BLaER1 treated with 17β-estradiol and CSF1 and Interleukin-3, amounts not matched to agents 10 nM and 100 nM (cell line): ENCODE data around the gene MTR.
"Not testable (repeated sequence)": the region's sequence is repeated elsewhere in the genome, so short reads cannot be mapped to it uniquely, and the experiment has no call there.

ENCODE experiments used
- H3K27ac ChIP-seq, 11 experiments: shearing (Covaris generic); formaldehyde crosslinking; 2 replicates each; pipeline ENCODE4 v1.8.1; 2022
- H3K27me3 ChIP-seq, 11 experiments: shearing (Covaris generic); formaldehyde crosslinking; 2 replicates each; pipeline ENCODE4 v1.8.1; 2022
- H3K36me3 ChIP-seq, 11 experiments: shearing (Covaris generic); formaldehyde crosslinking; 2 replicates each; pipeline ENCODE4 v1.8.1; 2022
- H3K4me1 ChIP-seq, 10 experiments: shearing (Covaris generic); formaldehyde crosslinking; 2 replicates each; pipeline ENCODE4 v1.8.1; 2022
- H3K4me2 ChIP-seq, 11 experiments: shearing (Covaris generic); formaldehyde crosslinking; 2 replicates each; pipeline ENCODE4 v1.8.1; 2022
- H3K4me3 ChIP-seq, 10 experiments: shearing (Covaris generic); formaldehyde crosslinking; 2 replicates each; pipeline ENCODE4 v1.8.1; 2022
- H3K9ac ChIP-seq, 11 experiments: shearing (Covaris generic); formaldehyde crosslinking; 2 replicates each; pipeline ENCODE4 v1.8.1; 2022
- H3K9me3 ChIP-seq, 11 experiments: shearing (Covaris generic); formaldehyde crosslinking; replicated peaks in 1 of 11; 2 replicates each; pipeline ENCODE4 v1.8.1; 2022
- H4K20me1 ChIP-seq, 11 experiments: shearing (Covaris generic); formaldehyde crosslinking; 2 replicates each; pipeline ENCODE4 v1.8.1; 2022
- Cebpa-rat ChIP-seq, 11 experiments: shearing (Covaris generic); IDR thresholded peaks; 2 replicates each; pipeline ENCODE4 v1.8.1; 2022

MTR gene

GRCh38 chr1:236908669-236909068 lies 113.6 kb downstream of the MTR start:
- Histone ChIP-seq H3K27ac (no peak overlapping the region), H3K9ac (no peak overlapping the region), H3K36me3 (no peaks in the 10 kb centered on the region; a peak in 4 of 22 replicates), H3K4me2 (no peak overlapping the region), H3K4me1 (peaks cover 0 to 14% (median 4%) of the 10 kb centered on the region in 10 experiments; a peak in 7 of 20 replicates), H4K20me1 (no peaks in the 10 kb centered on the region), H3K9me3 (peaks cover 0 to 3% (median 0%) of the 10 kb centered on the region in 11 experiments; a peak in 2 of 22 replicates), H3K27me3 (no peaks in the 10 kb centered on the region), H3K4me3 (no peak overlapping the region)
- TF ChIP-seq Cebpa-rat (IDR thresholded peaks at IDR 0.05): no peak

- not testable (repeated sequence) for H3K4me3 ChIP-seq, H3K36me3 ChIP-seq, H4K20me1 ChIP-seq, H3K27ac ChIP-seq, H3K4me1 ChIP-seq, H3K27me3 ChIP-seq, H3K4me2 ChIP-seq, H3K9ac ChIP-seq
- peaks cover 2 to 11% (median 8%) of the 10 kb centered on the region in 11 experiments for H3K9me3 ChIP-seq
Measured at GRCh38 chr1:236911047-236911446, 116.0 kb downstream of the MTR start.

- Histone ChIP-seq H3K36me3 (peaks cover 0 to 16% (median 9%) of the 10 kb centered on the region in 11 experiments; a peak in 8 of 22 replicates), H3K9me3 (peaks cover 27 to 35% (median 32%) of the 10 kb centered on the region in 11 experiments), H4K20me1 (no peaks in the 10 kb centered on the region), H3K9ac (no peak overlapping the region), H3K27me3 (no peaks in the 10 kb centered on the region), H3K4me1 (no peaks in the 10 kb centered on the region), H3K27ac (no peak overlapping the region), H3K4me3 (no peak overlapping the region), H3K4me2 (no peak overlapping the region)
- TF ChIP-seq Cebpa-rat (IDR thresholded peaks at IDR 0.05): no peak
Measured at GRCh38 chr1:236913371-236914037, 118.4 kb downstream of the MTR start.

GRCh38 chr1:236914375-236914774 lies 119.3 kb downstream of the MTR start:
- TF ChIP-seq Cebpa-rat (IDR thresholded peaks at IDR 0.05): no peak
- Histone ChIP-seq H3K36me3 (peaks cover 0 to 17% (median 11%) of the 10 kb centered on the region in 11 experiments; a peak in 12 of 22 replicates), H3K9me3 (peaks cover 29 to 41% (median 37%) of the 10 kb centered on the region in 11 experiments), H3K4me2 (no peak overlapping the region), H3K27me3 (no peaks in the 10 kb centered on the region), H3K9ac (no peak overlapping the region), H3K4me3 (no peak overlapping the region), H3K4me1 (no peaks in the 10 kb centered on the region), H3K27ac (no peak overlapping the region), H4K20me1 (no peaks in the 10 kb centered on the region)

- Histone ChIP-seq H3K27me3 (no peaks in the 10 kb centered on the region), H3K27ac (no peak overlapping the region)
Measured at GRCh38 chr1:236916131-236916800, 121.2 kb downstream of the MTR start.

GRCh38 chr1:236917448-236917847 lies 122.4 kb downstream of the MTR start:
- TF ChIP-seq Cebpa-rat (IDR thresholded peaks at IDR 0.05): no peak
- Histone ChIP-seq H3K4me1 (no peaks in the 10 kb centered on the region), H3K4me2 (no peak overlapping the region)

More at GRCh38 chr1:236916131-236916800, 121.2 kb downstream of the MTR start:
- TF ChIP-seq Cebpa-rat (IDR thresholded peaks at IDR 0.05): no peak
- Histone ChIP-seq H3K4me2 (no peak overlapping the region), H3K4me1 (no peaks in the 10 kb centered on the region), H4K20me1 (no peaks in the 10 kb centered on the region), H3K36me3 (peaks cover 0 to 17% (median 12%) of the 10 kb centered on the region in 11 experiments; a peak in 13 of 22 replicates), H3K4me3 (no peak overlapping the region), H3K9ac (no peak overlapping the region), H3K9me3 (peaks cover 29 to 49% (median 40%) of the 10 kb centered on the region in 11 experiments)

GRCh38 chr1:236920286-236920894 lies 125.3 kb downstream of the MTR start:
- H4K20me1 ChIP-seq: no peaks in the 10 kb centered on the region
- no peak overlapping the region for H3K4me3 ChIP-seq
- H3K27me3 ChIP-seq: no peaks in the 10 kb centered on the region
- no peak overlapping the region for H3K9ac ChIP-seq
- H3K9me3 ChIP-seq: peaks cover 29 to 47% (median 41%) of the 10 kb centered on the region in 11 experiments
- no peak for TF ChIP-seq Cebpa-rat (IDR thresholded peaks at IDR 0.05)
- no peak overlapping the region for H3K27ac ChIP-seq
- H3K4me2 ChIP-seq: no peak overlapping the region
- peaks cover 0 to 22% (median 12%) of the 10 kb centered on the region in 11 experiments; a peak in 13 of 22 replicates for H3K36me3 ChIP-seq
- H3K4me1 ChIP-seq: no peaks in the 10 kb centered on the region

More at GRCh38 chr1:236917448-236917847, 122.4 kb downstream of the MTR start:
- H3K36me3 ChIP-seq: peaks cover 0 to 22% (median 12%) of the 10 kb centered on the region in 11 experiments; a peak in 13 of 22 replicates
- peaks cover 29 to 49% (median 44%) of the 10 kb centered on the region in 11 experiments for H3K9me3 ChIP-seq
- H3K9ac ChIP-seq: no peak overlapping the region
- no peak overlapping the region for H3K4me3 ChIP-seq
- no peaks in the 10 kb centered on the region for H4K20me1 ChIP-seq
- H3K27ac ChIP-seq: no peak overlapping the region
- H3K27me3 ChIP-seq: no peaks in the 10 kb centered on the region

GRCh38 chr1:236921610-236922009 lies 126.5 kb downstream of the MTR start:
- Histone ChIP-seq H4K20me1 (no peaks in the 10 kb centered on the region), H3K4me1 (no peaks in the 10 kb centered on the region), H3K36me3 (peaks cover 0 to 22% (median 12%) of the 10 kb centered on the region in 11 experiments; a peak in 13 of 22 replicates), H3K9ac (no peak overlapping the region), H3K27ac (no peak overlapping the region), H3K4me2 (no peak overlapping the region), H3K4me3 (no peak overlapping the region), H3K27me3 (no peaks in the 10 kb centered on the region), H3K9me3 (peaks cover 20 to 38% (median 30%) of the 10 kb centered on the region in 11 experiments)
- TF ChIP-seq Cebpa-rat (IDR thresholded peaks at IDR 0.05): no peak

- Histone ChIP-seq H3K4me1 (no peaks in the 10 kb centered on the region), H3K9me3 (peaks cover 14 to 32% (median 24%) of the 10 kb centered on the region in 11 experiments), H3K27ac (no peak overlapping the region), H3K9ac (no peak overlapping the region), H3K4me2 (no peak overlapping the region), H3K27me3 (no peaks in the 10 kb centered on the region), H3K4me3 (no peak overlapping the region), H3K36me3 (peaks cover 0 to 18% (median 8%) of the 10 kb centered on the region in 11 experiments; a peak in 11 of 22 replicates), H4K20me1 (no peaks in the 10 kb centered on the region)
- no peak for TF ChIP-seq Cebpa-rat (IDR thresholded peaks at IDR 0.05)
Measured at GRCh38 chr1:236922190-236922589, 127.1 kb downstream of the MTR start.
